Measurements from ENCODE around the gene SPG11. TPM values are rescaled to one million over a fixed set of nuclear protein-coding genes. Genes with fewer than 3 reads are reported as not detected.

SPG11 gene
- total RNA-seq, 1 experiment from 2014 or later: 38.3 TPM

DNA sequence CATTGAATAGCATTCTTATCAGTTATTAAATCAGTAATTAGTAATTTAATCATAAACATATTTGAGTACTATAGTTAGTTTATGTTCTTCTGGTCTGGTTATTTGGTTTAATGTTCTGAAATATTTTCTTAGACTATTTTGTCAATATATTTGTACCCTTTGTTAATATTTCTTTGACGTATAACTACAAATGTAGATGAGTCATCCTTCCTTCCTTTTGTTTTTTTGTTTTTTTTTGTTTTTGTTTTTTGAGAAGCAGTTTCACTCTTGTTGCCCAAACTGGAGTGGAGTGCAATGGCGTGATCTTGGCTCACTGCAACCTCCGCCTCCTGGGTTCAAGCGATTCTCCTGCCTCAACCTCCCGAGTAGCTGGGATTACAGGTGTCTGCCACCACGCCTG is 143.9 kb downstream of the SPG11 start:
- Histone ChIP-seq H3K27me3 (ENCODE audit: insufficient read depth, low read length) (no peaks in the 10 kb centered on the region), H3K14ac (ENCODE audit: insufficient read depth, low read length) (no peak overlapping the region), H3K79me2 (ENCODE audit: insufficient read depth, low read length) (no peaks in the 10 kb centered on the region), H3K23ac (ENCODE audit: insufficient read length, low read depth, low read length) (no peak overlapping the region), H2BK15ac (ENCODE audit: low read depth, low read length) (no peak overlapping the region), H4K8ac (replicated peaks; ENCODE audit: insufficient read length, low read depth, low read length) (no peak overlapping the region), H2AK5ac (ENCODE audit: insufficient read length, low read length) (no peak overlapping the region), H2BK120ac (ENCODE audit: low read depth, low read length, poor library complexity, severe bottlenecking) (no peak overlapping the region), H3K4ac (ENCODE audit: low read depth, low read length) (no peak overlapping the region), H3K56ac (ENCODE audit: insufficient read length, low read depth, low read length) (no peak overlapping the region), H3K4me2 (ENCODE audit: insufficient read depth, insufficient read length, low read length) (no peak overlapping the region), H2AFZ (ENCODE audit: low read length) (no peak overlapping the region), H3K23me2 (ENCODE audit: insufficient read length, low read depth, low read length, poor library complexity, severe bottlenecking) (no peaks in the 10 kb centered on the region), H3K9ac (ENCODE audit: extremely low read depth, insufficient read length, low read length) (no peak overlapping the region), H3K79me1 (ENCODE audit: insufficient read depth, low read depth, low read length, poor library complexity, severe bottlenecking) (no peaks in the 10 kb centered on the region), H4K5ac (ENCODE audit: insufficient read length, low read depth, low read length) (no peak overlapping the region), H4K20me1 (ENCODE audit: control insufficient read depth, insufficient read depth, insufficient read length) (no peaks in the 10 kb centered on the region), H2BK12ac (ENCODE audit: insufficient read length, low read depth, low read length) (no peak overlapping the region), H3K9me3 (ENCODE audit: control insufficient read depth, low read depth, low read length) (no peaks in the 10 kb centered on the region), H2BK5ac (ENCODE audit: insufficient read length, low read length) (no peak overlapping the region), H3K27ac (ENCODE audit: insufficient read length, low read depth, low read length) (no peak overlapping the region), H3K4me1 (ENCODE audit: insufficient read depth, low read length) (no peaks in the 10 kb centered on the region), H4K91ac (ENCODE audit: insufficient read length, low read depth, low read length) (no peak overlapping the region), H3T11ph (ENCODE audit: low read length) (no peak overlapping the region), H3K18ac (ENCODE audit: insufficient read length, low read depth, low read length) (no peak overlapping the region), H2BK20ac (ENCODE audit: low read depth, low read length, poor library complexity, severe bottlenecking) (no peak overlapping the region)
- no peak for DNase-seq
- WGBS (ENCODE audit: extremely low coverage, insufficient read length, low lambda C conversion rate): no CpG with 5 or more reads among the region's 6 CpGs
- TF ChIP-seq, protein P1, sequence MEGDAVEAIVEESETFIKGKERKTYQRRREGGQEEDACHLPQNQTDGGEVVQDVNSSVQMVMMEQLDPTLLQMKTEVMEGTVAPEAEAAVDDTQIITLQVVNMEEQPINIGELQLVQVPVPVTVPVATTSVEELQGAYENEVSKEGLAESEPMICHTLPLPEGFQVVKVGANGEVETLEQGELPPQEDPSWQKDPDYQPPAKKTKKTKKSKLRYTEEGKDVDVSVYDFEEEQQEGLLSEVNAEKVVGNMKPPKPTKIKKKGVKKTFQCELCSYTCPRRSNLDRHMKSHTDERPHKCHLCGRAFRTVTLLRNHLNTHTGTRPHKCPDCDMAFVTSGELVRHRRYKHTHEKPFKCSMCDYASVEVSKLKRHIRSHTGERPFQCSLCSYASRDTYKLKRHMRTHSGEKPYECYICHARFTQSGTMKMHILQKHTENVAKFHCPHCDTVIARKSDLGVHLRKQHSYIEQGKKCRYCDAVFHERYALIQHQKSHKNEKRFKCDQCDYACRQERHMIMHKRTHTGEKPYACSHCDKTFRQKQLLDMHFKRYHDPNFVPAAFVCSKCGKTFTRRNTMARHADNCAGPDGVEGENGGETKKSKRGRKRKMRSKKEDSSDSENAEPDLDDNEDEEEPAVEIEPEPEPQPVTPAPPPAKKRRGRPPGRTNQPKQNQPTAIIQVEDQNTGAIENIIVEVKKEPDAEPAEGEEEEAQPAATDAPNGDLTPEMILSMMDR (conservative IDR thresholded peaks at IDR 0.05): no peak
- Mint-ChIP-seq H3K4me3 (no peak overlapping the region), H3K27me3 (ENCODE audit: low read depth) (no peaks in the 10 kb centered on the region), H3K4me1 (no peaks in the 10 kb centered on the region), H3K27ac (no peak overlapping the region), H3K9me3 (no peaks in the 10 kb centered on the region), H3K36me3 (ENCODE audit: insufficient read depth in 1 of 3, low read depth in 3 of 3) (peaks cover 11 to 69% (median 54%) of the 10 kb centered on the region in 3 experiments; a peak in 6 of 7 replicates)
